22Rv1 (cell line): Measurements from ENCODE around the gene ITGAV.

Experiments
- CTCF ChIP-seq: fragments of 450-650 bp; IDR thresholded peaks from 2 replicates; pipeline ENCODE4 v1.5.1; 2017; ENCODE audit warnings: mild to moderate bottlenecking
- ZFX ChIP-seq: fragments of 450-650 bp; IDR thresholded peaks from 2 replicates; pipeline ENCODE4 v1.6.1; 2017; ENCODE audit warnings: antibody characterized with exemption, borderline replicate concordance

DNA sequence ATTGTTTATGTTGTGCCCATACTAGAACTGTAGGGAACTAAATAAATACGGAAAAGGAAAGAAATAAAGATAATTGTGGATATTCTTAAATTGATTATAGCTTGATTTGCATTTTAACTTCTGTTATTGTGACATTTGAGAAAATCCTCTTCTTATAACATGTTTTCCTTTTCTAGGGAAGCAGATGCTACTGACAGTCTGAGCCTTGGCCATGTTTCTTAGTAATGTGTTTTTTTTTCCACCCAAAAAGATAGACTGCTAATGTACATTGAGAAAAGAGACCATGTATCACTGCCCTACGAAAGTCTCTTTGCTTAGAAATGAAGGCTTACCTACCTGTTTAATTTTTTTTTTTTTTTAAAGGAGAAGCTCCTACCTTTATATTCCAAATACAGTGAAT is 22.2 kb downstream of the ITGAV start:
- TF ChIP-seq ZFX, result no peak
- no peak for TF ChIP-seq CTCF
